Measurements from ENCODE around the gene DUSP10.

The DUSP10 gene

DNA sequence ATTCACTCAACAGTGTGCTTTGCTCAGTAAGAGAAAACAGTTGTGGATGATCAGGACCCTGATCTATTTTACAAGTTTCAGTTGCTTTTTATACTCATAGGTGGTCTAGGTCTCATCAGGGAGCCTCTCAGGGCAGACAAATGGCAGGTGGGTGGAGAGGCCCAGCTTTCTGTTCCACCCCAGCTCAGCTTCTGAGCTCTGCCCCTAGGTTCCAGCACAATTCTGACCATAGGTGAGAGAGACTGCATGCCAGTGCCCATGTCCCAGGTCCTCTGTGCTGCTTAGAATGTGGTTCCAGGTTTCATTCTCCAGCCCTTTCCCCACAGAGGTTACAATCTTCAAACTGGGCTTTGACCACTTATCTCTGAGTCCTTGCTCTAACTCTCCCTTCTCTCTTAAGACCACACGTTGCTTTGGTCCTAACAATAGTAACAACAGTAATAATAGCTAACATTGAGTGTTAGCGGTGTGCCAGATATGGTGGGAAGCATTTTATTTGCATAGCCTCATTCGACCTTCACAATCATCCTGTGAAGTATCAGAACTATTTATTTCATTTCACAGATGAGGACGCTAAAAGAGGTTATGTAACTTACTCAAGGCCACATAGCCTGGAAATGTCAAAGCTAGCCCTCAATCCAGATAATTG lies 19.6 kb upstream of the DUSP10 start:
- no peak for TF ChIP-seq ZC3H10 (CRISPR knock-in tag; IDR thresholded peaks at IDR 0.05)
- no peak for TF ChIP-seq ARNTL (CRISPR knock-in tag; IDR thresholded peaks at IDR 0.05; ENCODE audit: borderline replicate concordance, low read depth)
- TF ChIP-seq, protein P1, sequence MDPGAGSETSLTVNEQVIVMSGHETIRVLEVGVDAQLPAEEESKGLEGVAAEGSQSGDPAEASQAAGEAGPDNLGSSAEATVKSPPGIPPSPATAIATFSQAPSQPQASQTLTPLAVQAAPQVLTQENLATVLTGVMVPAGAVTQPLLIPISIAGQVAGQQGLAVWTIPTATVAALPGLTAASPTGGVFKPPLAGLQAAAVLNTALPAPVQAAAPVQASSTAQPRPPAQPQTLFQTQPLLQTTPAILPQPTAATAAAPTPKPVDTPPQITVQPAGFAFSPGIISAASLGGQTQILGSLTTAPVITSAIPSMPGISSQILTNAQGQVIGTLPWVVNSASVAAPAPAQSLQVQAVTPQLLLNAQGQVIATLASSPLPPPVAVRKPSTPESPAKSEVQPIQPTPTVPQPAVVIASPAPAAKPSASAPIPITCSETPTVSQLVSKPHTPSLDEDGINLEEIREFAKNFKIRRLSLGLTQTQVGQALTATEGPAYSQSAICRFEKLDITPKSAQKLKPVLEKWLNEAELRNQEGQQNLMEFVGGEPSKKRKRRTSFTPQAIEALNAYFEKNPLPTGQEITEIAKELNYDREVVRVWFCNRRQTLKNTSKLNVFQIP (CRISPR knock-in tag; IDR thresholded peaks at IDR 0.05; ENCODE audit: borderline replicate concordance, low read depth), result no peak
- no peak for TF ChIP-seq ZFP3 (CRISPR knock-in tag; IDR thresholded peaks at IDR 0.05)
- ATAC-seq, result no peak

DNA sequence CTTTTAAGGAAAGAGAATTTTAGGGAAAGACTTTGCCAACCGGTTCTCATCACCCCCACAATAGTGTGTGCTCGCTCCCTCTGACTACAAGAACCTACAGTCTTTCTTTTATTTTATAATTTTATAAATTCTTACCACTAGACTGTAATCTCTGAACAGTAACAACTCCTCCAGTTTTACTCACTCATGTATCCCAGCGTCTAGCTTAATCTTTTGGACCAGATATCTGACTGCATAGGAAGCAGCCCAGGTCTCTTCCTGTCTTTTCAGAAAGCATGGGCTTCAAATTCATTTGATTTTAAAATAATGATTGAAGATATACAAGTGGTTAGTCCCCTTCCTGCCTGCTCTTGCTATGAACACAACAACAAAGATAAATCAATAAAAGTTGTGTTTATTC lies 19.0 kb upstream of the DUSP10 start:
- no peak for ATAC-seq
- TF ChIP-seq, protein P2, sequence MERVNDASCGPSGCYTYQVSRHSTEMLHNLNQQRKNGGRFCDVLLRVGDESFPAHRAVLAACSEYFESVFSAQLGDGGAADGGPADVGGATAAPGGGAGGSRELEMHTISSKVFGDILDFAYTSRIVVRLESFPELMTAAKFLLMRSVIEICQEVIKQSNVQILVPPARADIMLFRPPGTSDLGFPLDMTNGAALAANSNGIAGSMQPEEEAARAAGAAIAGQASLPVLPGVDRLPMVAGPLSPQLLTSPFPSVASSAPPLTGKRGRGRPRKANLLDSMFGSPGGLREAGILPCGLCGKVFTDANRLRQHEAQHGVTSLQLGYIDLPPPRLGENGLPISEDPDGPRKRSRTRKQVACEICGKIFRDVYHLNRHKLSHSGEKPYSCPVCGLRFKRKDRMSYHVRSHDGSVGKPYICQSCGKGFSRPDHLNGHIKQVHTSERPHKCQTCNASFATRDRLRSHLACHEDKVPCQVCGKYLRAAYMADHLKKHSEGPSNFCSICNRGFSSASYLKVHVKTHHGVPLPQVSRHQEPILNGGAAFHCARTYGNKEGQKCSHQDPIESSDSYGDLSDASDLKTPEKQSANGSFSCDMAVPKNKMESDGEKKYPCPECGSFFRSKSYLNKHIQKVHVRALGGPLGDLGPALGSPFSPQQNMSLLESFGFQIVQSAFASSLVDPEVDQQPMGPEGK (CRISPR knock-in tag; IDR thresholded peaks at IDR 0.05; ENCODE audit: borderline replicate concordance), result no peak
- TF ChIP-seq ISL1 (CRISPR knock-in tag; IDR thresholded peaks at IDR 0.05) (no peak), TOX (CRISPR knock-in tag; IDR thresholded peaks at IDR 0.05; ENCODE audit: borderline replicate concordance) (no peak), SNAI2 (CRISPR knock-in tag; IDR thresholded peaks at IDR 0.05) (no peak), ZFP30 (CRISPR knock-in tag; IDR thresholded peaks at IDR 0.05) (no peak), ZFP3 (CRISPR knock-in tag; IDR thresholded peaks at IDR 0.05) (no peak), ZNF8 (CRISPR knock-in tag; IDR thresholded peaks at IDR 0.05) (no peak), ESRRG (CRISPR knock-in tag; IDR thresholded peaks at IDR 0.05) (no peak), ZNF565 (CRISPR knock-in tag; conservative IDR thresholded peaks at IDR 0.05; ENCODE audit: low read depth) (no peak)
- TF ChIP-seq, protein P3, sequence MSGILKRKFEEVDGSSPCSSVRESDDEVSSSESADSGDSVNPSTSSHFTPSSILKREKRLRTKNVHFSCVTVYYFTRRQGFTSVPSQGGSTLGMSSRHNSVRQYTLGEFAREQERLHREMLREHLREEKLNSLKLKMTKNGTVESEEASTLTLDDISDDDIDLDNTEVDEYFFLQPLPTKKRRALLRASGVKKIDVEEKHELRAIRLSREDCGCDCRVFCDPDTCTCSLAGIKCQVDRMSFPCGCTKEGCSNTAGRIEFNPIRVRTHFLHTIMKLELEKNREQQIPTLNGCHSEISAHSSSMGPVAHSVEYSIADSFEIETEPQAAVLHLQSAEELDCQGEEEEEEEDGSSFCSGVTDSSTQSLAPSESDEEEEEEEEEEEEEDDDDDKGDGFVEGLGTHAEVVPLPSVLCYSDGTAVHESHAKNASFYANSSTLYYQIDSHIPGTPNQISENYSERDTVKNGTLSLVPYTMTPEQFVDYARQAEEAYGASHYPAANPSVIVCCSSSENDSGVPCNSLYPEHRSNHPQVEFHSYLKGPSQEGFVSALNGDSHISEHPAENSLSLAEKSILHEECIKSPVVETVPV (CRISPR knock-in tag; IDR thresholded peaks at IDR 0.05), result no peak

DNA sequence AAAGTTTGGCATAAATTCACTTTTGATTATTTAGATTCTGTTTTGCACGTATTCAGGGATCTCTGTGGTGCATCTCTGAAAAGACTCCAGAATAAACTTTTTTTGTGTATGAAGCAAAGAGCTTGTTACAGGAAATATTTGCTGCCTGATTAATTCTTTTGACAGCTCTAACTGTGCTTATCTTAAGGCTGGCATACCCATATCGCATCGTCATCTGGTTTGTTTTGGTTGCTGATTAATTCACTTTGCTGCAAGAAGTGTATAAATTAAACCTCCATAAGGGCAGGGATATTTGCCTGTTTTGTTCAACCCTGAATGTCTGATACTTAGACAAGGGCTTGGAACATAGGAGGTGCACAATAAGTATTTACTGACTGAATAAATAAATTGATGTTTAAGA lies 17.5 kb upstream of the DUSP10 start:
- ATAC-seq, result no peak
- TF ChIP-seq, protein P2 (CRISPR knock-in tag; IDR thresholded peaks at IDR 0.05; ENCODE audit: borderline replicate concordance), result no peak
- TF ChIP-seq RARB (CRISPR knock-in tag; IDR thresholded peaks at IDR 0.05) (no peak), ARNTL (CRISPR knock-in tag; IDR thresholded peaks at IDR 0.05; ENCODE audit: borderline replicate concordance, low read depth) (no peak), CSDC2 (CRISPR knock-in tag; IDR thresholded peaks at IDR 0.05) (no peak), ZC3H10 (CRISPR knock-in tag; IDR thresholded peaks at IDR 0.05) (no peak), ZFP30 (CRISPR knock-in tag; IDR thresholded peaks at IDR 0.05) (no peak), ZNF70 (CRISPR knock-in tag; IDR thresholded peaks at IDR 0.05) (no peak)
- TF ChIP-seq, protein P1 (CRISPR knock-in tag; IDR thresholded peaks at IDR 0.05; ENCODE audit: borderline replicate concordance, low read depth), result no peak

DNA sequence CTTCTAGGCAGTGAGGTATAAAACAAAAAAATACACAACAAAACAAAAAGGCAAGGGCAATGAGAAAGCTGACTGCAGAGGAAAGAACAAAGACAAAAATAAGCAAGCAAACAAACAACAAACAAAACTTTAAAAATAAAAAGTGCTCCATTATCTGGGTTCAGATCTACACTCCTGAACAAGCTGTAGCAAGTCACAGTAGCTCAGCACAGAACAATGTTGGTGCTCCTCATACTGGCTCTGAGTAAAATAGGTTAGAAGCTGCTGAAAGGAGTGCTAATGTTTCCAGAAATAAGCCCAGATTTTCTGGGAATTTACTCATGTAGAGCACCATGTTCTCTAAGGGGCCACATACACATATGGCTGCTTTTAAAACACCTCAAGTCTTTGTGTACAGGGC lies 16.6 kb upstream of the DUSP10 start:
- TF ChIP-seq BACH2 (CRISPR knock-in tag; IDR thresholded peaks at IDR 0.05; ENCODE audit: borderline replicate concordance) (no peak), ARNTL (CRISPR knock-in tag; IDR thresholded peaks at IDR 0.05; ENCODE audit: borderline replicate concordance, low read depth) (no peak), PPARA (CRISPR knock-in tag; IDR thresholded peaks at IDR 0.05; ENCODE audit: borderline replicate concordance) (no peak), ZC3H10 (CRISPR knock-in tag; IDR thresholded peaks at IDR 0.05) (no peak), ZNF565 (CRISPR knock-in tag; conservative IDR thresholded peaks at IDR 0.05; ENCODE audit: low read depth) (no peak)
- TF ChIP-seq, protein P2 (CRISPR knock-in tag; IDR thresholded peaks at IDR 0.05; ENCODE audit: borderline replicate concordance), result no peak
- TF ChIP-seq, protein P1 (CRISPR knock-in tag; IDR thresholded peaks at IDR 0.05; ENCODE audit: borderline replicate concordance, low read depth), result no peak
- TF ChIP-seq, protein P4, sequence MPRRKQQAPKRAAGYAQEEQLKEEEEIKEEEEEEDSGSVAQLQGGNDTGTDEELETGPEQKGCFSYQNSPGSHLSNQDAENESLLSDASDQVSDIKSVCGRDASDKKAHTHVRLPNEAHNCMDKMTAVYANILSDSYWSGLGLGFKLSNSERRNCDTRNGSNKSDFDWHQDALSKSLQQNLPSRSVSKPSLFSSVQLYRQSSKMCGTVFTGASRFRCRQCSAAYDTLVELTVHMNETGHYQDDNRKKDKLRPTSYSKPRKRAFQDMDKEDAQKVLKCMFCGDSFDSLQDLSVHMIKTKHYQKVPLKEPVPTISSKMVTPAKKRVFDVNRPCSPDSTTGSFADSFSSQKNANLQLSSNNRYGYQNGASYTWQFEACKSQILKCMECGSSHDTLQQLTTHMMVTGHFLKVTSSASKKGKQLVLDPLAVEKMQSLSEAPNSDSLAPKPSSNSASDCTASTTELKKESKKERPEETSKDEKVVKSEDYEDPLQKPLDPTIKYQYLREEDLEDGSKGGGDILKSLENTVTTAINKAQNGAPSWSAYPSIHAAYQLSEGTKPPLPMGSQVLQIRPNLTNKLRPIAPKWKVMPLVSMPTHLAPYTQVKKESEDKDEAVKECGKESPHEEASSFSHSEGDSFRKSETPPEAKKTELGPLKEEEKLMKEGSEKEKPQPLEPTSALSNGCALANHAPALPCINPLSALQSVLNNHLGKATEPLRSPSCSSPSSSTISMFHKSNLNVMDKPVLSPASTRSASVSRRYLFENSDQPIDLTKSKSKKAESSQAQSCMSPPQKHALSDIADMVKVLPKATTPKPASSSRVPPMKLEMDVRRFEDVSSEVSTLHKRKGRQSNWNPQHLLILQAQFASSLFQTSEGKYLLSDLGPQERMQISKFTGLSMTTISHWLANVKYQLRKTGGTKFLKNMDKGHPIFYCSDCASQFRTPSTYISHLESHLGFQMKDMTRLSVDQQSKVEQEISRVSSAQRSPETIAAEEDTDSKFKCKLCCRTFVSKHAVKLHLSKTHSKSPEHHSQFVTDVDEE (CRISPR knock-in tag; IDR thresholded peaks at IDR 0.05), result no peak
- no peak for ATAC-seq

Measured in SK-N-SH treated with all-trans-retinoic acid at 6 μM for 48 hours (cell line).